WTC11 (cell line): ENCODE results near the gene ACSL5. TPM values are rescaled to one million over a fixed set of nuclear protein-coding genes. Genes with fewer than 3 reads are reported as not detected.

Experiments
- ATAC-seq: fragments of 200-7000 bp; cut with Tn5 transposase; 2 replicates; pipeline ENCODE4 v1.10.0; 2021; ENCODE audit warnings: mild to moderate bottlenecking, moderate library complexity
- CTCF ChIA-PET: fragments of 300-600 bp; sonication (Branson Sonifier 250); formaldehyde crosslinking; loops from one replicate; lab custom pipeline; 2021; ENCODE audit warnings: antibody characterized with exemption; lab: Charles Lee
- POLR2A ChIA-PET: fragments of 350-600 bp; sonication (Branson Sonifier 250); formaldehyde crosslinking; loops from one replicate; lab custom pipeline; 2021; ENCODE audit warnings: antibody characterized with exemption; lab: Charles Lee
- DNase-seq: peaks from one replicate; pipeline ENCODE4 v3.0.0; 2021; ENCODE audit warnings: low spot score
- H3K27ac Mint-ChIP-seq: 2 replicates; pipeline ENCODE4 v1.8.0; 2021; ENCODE audit warnings: mixed read lengths
- H3K27me3 Mint-ChIP-seq: 2 replicates; pipeline ENCODE4 v1.8.0; 2021; ENCODE audit warnings: low read depth, mild to moderate bottlenecking, moderate library complexity, mixed read lengths
- H3K36me3 Mint-ChIP-seq: 2 replicates; pipeline ENCODE4 v1.8.0; 2021; ENCODE audit warnings: mixed read lengths
- H3K4me1 Mint-ChIP-seq: 2 replicates; pipeline ENCODE4 v1.8.0; 2022; ENCODE audit warnings: mixed read lengths
- H3K4me3 Mint-ChIP-seq: 2 replicates; pipeline ENCODE4 v1.8.0; 2021; ENCODE audit warnings: mild to moderate bottlenecking, moderate library complexity, mixed read lengths
- H3K9me3 Mint-ChIP-seq: 2 replicates; pipeline ENCODE4 v1.8.0; 2021; ENCODE audit warnings: mixed read lengths
- ESRRA ChIP-seq: sonication (generic); formaldehyde crosslinking; IDR thresholded peaks from 2 replicates; pipeline ENCODE4 v1.8.1; 2022; ENCODE audit warnings: mild to moderate bottlenecking, missing genetic modification reagents, borderline replicate concordance
- GRHL2 ChIP-seq: fragments of 250-450 bp; sonication (Bioruptor Pico); IDR thresholded peaks from 2 replicates; pipeline ENCODE4 v1.8.0; 2022; ENCODE audit warnings: mild to moderate bottlenecking, moderate library complexity; ENCODE audit not compliant: insufficient replicate concordance, severe bottlenecking
- JUN ChIP-seq: sonication (generic); formaldehyde crosslinking; IDR thresholded peaks from 2 replicates; pipeline ENCODE4 v1.8.0; 2023; ENCODE audit warnings: mild to moderate bottlenecking, missing genetic modification reagents
- NFE2L1 ChIP-seq: sonication (generic); formaldehyde crosslinking; IDR thresholded peaks from 2 replicates; pipeline ENCODE4 v1.8.1; 2023; ENCODE audit warnings: missing genetic modification reagents
- RORB ChIP-seq: fragments of 250-450 bp; sonication (Bioruptor Pico); IDR thresholded peaks from 2 replicates; pipeline ENCODE4 v1.9.0; 2021; ENCODE audit warnings: mild to moderate bottlenecking
- ZNF219 ChIP-seq: sonication (generic); formaldehyde crosslinking; IDR thresholded peaks from 2 replicates; pipeline ENCODE4 v1.8.0; 2023; ENCODE audit warnings: missing genetic modification reagents, mild to moderate bottlenecking, borderline replicate concordance
- ZNF671 ChIP-seq: fragments of 250-450 bp; sonication (Bioruptor Pico); IDR thresholded peaks from 2 replicates; pipeline ENCODE4 v1.8.0; 2021; ENCODE audit warnings: mild to moderate bottlenecking
- total RNA-seq: library from RNA; stranded (reverse); gene quantifications from 3 replicates; pipeline ENCODE4 v1.2.3, GENCODE V29; 2021
- TF ChIP-seq, protein P1 (sequence below): fragments of 250-450 bp; sonication (Bioruptor Pico); conservative IDR thresholded peaks from 2 replicates; pipeline ENCODE4 v1.9.0; 2021; ENCODE audit warnings: mild to moderate bottlenecking
- TF ChIP-seq, protein P2 (sequence below): sonication (generic); formaldehyde crosslinking; IDR thresholded peaks from 2 replicates; pipeline ENCODE4 v1.8.0; 2022; ENCODE audit warnings: missing genetic modification reagents
- TF ChIP-seq, protein P3 (sequence below): sonication (generic); formaldehyde crosslinking; IDR thresholded peaks from 2 replicates; pipeline ENCODE4 v1.8.1; 2023; ENCODE audit warnings: mild to moderate bottlenecking, moderate library complexity, missing genetic modification reagents
- TF ChIP-seq, protein P4 (sequence below): sonication (generic); formaldehyde crosslinking; IDR thresholded peaks from 2 replicates; pipeline ENCODE4 v1.8.1; 2022; ENCODE audit warnings: mild to moderate bottlenecking, missing genetic modification reagents, moderate library complexity, borderline replicate concordance
- TF ChIP-seq, protein P5 (sequence below): fragments of 250-450 bp; sonication (Bioruptor Pico); IDR thresholded peaks from 2 replicates; pipeline ENCODE4 v1.9.0; 2021; ENCODE audit warnings: mild to moderate bottlenecking, borderline replicate concordance

ACSL5 gene
- total RNA-seq, 1 experiment from 2014 or later = 0.22 TPM

DNA sequence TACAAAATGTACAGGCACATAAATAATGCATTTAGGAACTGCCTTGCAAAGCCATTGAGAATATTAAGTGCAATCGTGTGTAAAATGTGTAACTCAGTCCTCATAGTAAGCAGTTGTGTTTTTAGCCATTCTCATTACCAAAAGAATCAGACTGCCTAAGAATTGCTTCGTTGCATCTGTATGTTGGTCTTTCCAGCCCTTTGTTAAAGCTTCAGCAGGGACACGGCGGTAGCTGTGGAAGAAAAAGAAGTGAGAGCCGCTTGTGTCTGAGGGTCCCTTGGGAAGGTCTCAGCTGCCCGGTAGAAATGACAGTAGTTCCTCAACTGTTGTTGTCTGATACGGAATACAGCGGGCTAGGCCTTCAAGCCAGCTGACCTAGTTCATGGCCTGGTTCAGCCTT lies 22.8 kb upstream of the ACSL5 start (continued):
- TF ChIP-seq, protein P1, sequence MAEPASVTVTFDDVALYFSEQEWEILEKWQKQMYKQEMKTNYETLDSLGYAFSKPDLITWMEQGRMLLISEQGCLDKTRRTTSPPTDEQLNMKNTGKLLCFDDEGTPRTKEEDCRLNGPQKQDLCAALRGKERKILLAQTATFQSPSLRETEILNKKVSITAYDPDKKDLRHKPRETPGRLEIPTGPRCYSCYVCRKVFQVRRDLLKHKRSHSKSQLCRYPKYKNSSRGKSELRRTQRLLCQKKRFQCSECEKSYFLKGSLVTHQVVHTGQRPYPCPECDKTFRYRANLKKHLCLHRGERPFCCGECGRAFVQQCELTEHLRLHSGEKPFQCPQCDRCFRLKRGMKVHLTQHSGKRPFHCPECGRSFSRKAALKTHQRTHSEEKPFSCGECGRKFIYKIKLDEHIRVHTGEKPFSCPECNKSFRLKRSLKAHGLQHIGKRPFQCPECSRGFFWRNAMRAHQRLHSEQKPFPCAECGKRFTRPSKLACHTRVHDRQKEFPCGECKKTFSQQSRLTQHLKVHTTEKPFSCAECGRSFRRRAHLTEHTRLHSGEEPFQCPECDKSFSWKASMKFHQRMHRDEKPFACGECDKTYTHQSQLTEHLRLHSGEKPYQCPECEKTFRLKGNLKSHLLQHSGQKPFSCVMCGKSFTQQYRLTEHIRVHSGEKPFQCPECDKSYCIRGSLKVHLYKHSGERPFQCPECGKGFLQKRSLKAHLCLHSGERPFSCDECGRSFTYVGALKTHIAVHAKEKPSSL (CRISPR knock-in tag) = no peak
- TF ChIP-seq GRHL2 (CRISPR knock-in tag) (no peak), ZNF671 (CRISPR knock-in tag) (no peak), ZNF219 (no peak), RORB (no peak)
- TF ChIP-seq, protein P2, sequence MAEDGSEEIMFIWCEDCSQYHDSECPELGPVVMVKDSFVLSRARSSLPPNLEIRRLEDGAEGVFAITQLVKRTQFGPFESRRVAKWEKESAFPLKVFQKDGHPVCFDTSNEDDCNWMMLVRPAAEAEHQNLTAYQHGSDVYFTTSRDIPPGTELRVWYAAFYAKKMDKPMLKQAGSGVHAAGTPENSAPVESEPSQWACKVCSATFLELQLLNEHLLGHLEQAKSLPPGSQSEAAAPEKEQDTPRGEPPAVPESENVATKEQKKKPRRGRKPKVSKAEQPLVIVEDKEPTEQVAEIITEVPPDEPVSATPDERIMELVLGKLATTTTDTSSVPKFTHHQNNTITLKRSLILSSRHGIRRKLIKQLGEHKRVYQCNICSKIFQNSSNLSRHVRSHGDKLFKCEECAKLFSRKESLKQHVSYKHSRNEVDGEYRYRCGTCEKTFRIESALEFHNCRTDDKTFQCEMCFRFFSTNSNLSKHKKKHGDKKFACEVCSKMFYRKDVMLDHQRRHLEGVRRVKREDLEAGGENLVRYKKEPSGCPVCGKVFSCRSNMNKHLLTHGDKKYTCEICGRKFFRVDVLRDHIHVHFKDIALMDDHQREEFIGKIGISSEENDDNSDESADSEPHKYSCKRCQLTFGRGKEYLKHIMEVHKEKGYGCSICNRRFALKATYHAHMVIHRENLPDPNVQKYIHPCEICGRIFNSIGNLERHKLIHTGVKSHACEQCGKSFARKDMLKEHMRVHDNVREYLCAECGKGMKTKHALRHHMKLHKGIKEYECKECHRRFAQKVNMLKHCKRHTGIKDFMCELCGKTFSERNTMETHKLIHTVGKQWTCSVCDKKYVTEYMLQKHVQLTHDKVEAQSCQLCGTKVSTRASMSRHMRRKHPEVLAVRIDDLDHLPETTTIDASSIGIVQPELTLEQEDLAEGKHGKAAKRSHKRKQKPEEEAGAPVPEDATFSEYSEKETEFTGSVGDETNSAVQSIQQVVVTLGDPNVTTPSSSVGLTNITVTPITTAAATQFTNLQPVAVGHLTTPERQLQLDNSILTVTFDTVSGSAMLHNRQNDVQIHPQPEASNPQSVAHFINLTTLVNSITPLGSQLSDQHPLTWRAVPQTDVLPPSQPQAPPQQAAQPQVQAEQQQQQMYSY (CRISPR knock-in tag) = no peak
- TF ChIP-seq, protein P3, sequence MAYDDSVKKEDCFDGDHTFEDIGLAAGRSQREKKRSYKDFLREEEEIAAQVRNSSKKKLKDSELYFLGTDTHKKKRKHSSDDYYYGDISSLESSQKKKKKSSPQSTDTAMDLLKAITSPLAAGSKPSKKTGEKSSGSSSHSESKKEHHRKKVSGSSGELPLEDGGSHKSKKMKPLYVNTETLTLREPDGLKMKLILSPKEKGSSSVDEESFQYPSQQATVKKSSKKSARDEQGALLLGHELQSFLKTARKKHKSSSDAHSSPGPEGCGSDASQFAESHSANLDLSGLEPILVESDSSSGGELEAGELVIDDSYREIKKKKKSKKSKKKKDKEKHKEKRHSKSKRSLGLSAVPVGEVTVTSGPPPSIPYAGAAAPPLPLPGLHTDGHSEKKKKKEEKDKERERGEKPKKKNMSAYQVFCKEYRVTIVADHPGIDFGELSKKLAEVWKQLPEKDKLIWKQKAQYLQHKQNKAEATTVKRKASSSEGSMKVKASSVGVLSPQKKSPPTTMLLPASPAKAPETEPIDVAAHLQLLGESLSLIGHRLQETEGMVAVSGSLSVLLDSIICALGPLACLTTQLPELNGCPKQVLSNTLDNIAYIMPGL (CRISPR knock-in tag) = no peak
- TF ChIP-seq, all 79 proteins: peak for 0

DNA sequence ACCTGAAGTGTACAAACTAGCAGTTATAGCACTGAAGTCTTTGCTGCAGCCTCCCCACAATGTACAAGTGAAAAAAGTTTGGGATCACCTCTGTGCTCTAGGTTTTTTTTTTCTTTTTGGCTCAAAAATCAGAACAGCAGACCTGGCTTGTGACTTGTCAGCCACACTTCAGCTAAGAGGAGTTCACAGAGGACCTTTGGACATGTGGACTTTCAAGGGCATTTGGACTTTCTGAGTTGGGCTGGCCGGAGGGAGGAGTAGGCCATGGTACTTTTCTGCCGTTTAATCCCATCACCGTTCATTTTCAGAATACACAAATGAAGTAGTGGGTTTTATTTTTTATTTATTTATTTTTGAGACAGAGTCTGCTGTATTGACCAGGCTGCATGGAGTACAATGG lies 21.9 kb upstream of the ACSL5 start:
- ATAC-seq (no peak), DNase-seq (no peak)
- ChIA-PET POLR2A (no interaction called here), CTCF (no interaction called here)
- Mint-ChIP-seq H3K27ac (no peak overlapping the region), H3K36me3 (no peaks in the 10 kb centered on the region)
- TF ChIP-seq, protein P4, sequence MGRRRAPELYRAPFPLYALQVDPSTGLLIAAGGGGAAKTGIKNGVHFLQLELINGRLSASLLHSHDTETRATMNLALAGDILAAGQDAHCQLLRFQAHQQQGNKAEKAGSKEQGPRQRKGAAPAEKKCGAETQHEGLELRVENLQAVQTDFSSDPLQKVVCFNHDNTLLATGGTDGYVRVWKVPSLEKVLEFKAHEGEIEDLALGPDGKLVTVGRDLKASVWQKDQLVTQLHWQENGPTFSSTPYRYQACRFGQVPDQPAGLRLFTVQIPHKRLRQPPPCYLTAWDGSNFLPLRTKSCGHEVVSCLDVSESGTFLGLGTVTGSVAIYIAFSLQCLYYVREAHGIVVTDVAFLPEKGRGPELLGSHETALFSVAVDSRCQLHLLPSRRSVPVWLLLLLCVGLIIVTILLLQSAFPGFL (CRISPR knock-in tag) = no peak
- no peak for TF ChIP-seq NFE2L1
- TF ChIP-seq, protein P5, sequence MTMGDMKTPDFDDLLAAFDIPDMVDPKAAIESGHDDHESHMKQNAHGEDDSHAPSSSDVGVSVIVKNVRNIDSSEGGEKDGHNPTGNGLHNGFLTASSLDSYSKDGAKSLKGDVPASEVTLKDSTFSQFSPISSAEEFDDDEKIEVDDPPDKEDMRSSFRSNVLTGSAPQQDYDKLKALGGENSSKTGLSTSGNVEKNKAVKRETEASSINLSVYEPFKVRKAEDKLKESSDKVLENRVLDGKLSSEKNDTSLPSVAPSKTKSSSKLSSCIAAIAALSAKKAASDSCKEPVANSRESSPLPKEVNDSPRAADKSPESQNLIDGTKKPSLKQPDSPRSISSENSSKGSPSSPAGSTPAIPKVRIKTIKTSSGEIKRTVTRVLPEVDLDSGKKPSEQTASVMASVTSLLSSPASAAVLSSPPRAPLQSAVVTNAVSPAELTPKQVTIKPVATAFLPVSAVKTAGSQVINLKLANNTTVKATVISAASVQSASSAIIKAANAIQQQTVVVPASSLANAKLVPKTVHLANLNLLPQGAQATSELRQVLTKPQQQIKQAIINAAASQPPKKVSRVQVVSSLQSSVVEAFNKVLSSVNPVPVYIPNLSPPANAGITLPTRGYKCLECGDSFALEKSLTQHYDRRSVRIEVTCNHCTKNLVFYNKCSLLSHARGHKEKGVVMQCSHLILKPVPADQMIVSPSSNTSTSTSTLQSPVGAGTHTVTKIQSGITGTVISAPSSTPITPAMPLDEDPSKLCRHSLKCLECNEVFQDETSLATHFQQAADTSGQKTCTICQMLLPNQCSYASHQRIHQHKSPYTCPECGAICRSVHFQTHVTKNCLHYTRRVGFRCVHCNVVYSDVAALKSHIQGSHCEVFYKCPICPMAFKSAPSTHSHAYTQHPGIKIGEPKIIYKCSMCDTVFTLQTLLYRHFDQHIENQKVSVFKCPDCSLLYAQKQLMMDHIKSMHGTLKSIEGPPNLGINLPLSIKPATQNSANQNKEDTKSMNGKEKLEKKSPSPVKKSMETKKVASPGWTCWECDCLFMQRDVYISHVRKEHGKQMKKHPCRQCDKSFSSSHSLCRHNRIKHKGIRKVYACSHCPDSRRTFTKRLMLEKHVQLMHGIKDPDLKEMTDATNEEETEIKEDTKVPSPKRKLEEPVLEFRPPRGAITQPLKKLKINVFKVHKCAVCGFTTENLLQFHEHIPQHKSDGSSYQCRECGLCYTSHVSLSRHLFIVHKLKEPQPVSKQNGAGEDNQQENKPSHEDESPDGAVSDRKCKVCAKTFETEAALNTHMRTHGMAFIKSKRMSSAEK = no peak
- no peak for TF ChIP-seq ESRRA (CRISPR knock-in tag)
- TF ChIP-seq JUN (CRISPR knock-in tag) = no peak
- TF ChIP-seq, all 79 proteins: peak for 0
- peaks cover 5% of the 10 kb centered on the region; the same call in 1 of the 2 replicates for H3K4me1 Mint-ChIP-seq
- 0 out of 2 replicates have a peak, but pooled peaks cover 3% of the 10 kb centered on the region for H3K9me3 Mint-ChIP-seq
- no peak overlapping the region for H3K4me3 Mint-ChIP-seq
- no peaks in the 10 kb centered on the region; the same call in 1 of the 2 replicates for H3K27me3 Mint-ChIP-seq
